Adrenal gland (tissue), 5 donors: ENCODE measurements around the gene ATP8B3.

ENCODE experiments used
- CTCF ChIP-seq, 6 experiments: fragments of 450-650 bp in 4 of 6; fragments of 200-600 bp in 2 of 6; sonication (generic) in 1 of 6; IDR thresholded peaks; 1 replicate in 5 of 6; 2 replicates in 1 of 6; pipeline versions ENCODE4 v1.5.1 to v1.8.0; 2016 to 2021; ENCODE audit warnings: antibody characterized with exemption in 6 of 6, mild to moderate bottlenecking in 2 of 6, moderate library complexity in 1 of 6
- POLR2A ChIP-seq, 2 donors: fragments of 450-650 bp; IDR thresholded peaks; one replicate each; pipeline ENCODE4 v1.6.1; 2017; ENCODE audit warnings: antibody characterized with exemption in 2 of 2, mild to moderate bottlenecking in 2 of 2, moderate library complexity in 1 of 2
- donor health status: DM: no; HTN: no; CAD: no.

GRCh38 chr19:1849886-1850398, 37.9 kb upstream of the ATP8B3 start:
- TF ChIP-seq POLR2A (IDR thresholded peaks at IDR 0.05) (no peak), CTCF (IDR thresholded peaks at IDR 0.05) (no peak)
